ENCODE measurements around the gene PLIN3.

- no peak for TF ChIP-seq CTCF (IDR thresholded peaks at IDR 0.05)
- no peak for TF ChIP-seq POLR2AphosphoS5 (IDR thresholded peaks at IDR 0.05; ENCODE audit: low read depth, low read length)
- no peak for TF ChIP-seq SIN3A (IDR thresholded peaks at IDR 0.05; ENCODE audit: borderline replicate concordance, insufficient read depth, low read depth, low read length)
- TF ChIP-seq TCF7L2 (IDR thresholded peaks at IDR 0.05; ENCODE audit: low read depth, low read length) = no peak
- TF ChIP-seq REST (IDR thresholded peaks at IDR 0.05; ENCODE audit: insufficient read depth in 1 of 2, low read depth in 2 of 2, low read length in 1 of 2) = no peak
Observed at GRCh38 chr19:4904481-4904880, 37.0 kb upstream of the PLIN3 start.

Data from Panc1 (cell line).